HG02852 (cell line): Measurements from ENCODE around the gene ABCC9.

Experiments
- ATAC-seq: cut with Tn5 transposase; IDR thresholded peaks from one replicate; pipeline ENCODE4 v1.9.1; 2021; ENCODE audit warnings: mild to moderate bottlenecking, moderate library complexity; ENCODE audit not compliant: unreplicated experiment

ABCC9 gene

GRCh38 chr12:21780786-21781185, 160.4 kb downstream of the ABCC9 start:
- no peak for ATAC-seq

GRCh38 chr12:21776175-21776574, 165.1 kb downstream of the ABCC9 start:
- ATAC-seq, result no peak

GRCh38 chr12:21775133-21775820, 165.9 kb downstream of the ABCC9 start:
- no peak for ATAC-seq

- ATAC-seq, result no peak
Observed at GRCh38 chr12:21774358-21775132, 166.7 kb downstream of the ABCC9 start, which contains the start of gene KCNJ8. KCNJ8 (minus strand) TSS chr12:21774706; CDS start chr12:21773616, 1,090 bp downstream.

- no peak for ATAC-seq
Observed at GRCh38 chr12:21773806-21774205, 167.4 kb downstream of the ABCC9 start.

GRCh38 chr12:21773263-21773741, 167.9 kb downstream of the ABCC9 start:
- ATAC-seq, result no peak

- no peak for ATAC-seq
Observed at GRCh38 chr12:21771311-21771710, 169.9 kb downstream of the ABCC9 start.

GRCh38 chr12:21769307-21769706, 171.9 kb downstream of the ABCC9 start:
- ATAC-seq, result no peak

GRCh38 chr12:21766403-21766802, 174.8 kb downstream of the ABCC9 start:
- ATAC-seq, result no peak

GRCh38 chr12:21764950-21765349, 176.3 kb downstream of the ABCC9 start:
- ATAC-seq, result no peak

GRCh38 chr12:21764065-21764464, 177.2 kb downstream of the ABCC9 start:
- ATAC-seq, result no peak

- ATAC-seq, result no peak
Observed at GRCh38 chr12:21763531-21763930, 177.7 kb downstream of the ABCC9 start.

GRCh38 chr12:21759737-21760136, 181.5 kb downstream of the ABCC9 start:
- ATAC-seq, result no peak

- no peak for ATAC-seq
Observed at GRCh38 chr12:21757735-21758134, 183.5 kb downstream of the ABCC9 start.

GRCh38 chr12:21756699-21757098, 184.5 kb downstream of the ABCC9 start:
- ATAC-seq, result no peak

GRCh38 chr12:21751517-21751916, 189.7 kb downstream of the ABCC9 start:
- no peak for ATAC-seq
